HCT116 (cell line): Measurements from ENCODE around the gene DOK7. TPM values are rescaled to one million over a fixed set of nuclear protein-coding genes. Genes with fewer than 3 reads are reported as not detected.

Source experiments
- ATAC-seq: fragments of 200-7000 bp; cut with Tn5 transposase; 2 replicates; pipeline ENCODE4 v1.9.1; 2020; ENCODE audit warnings: mild to moderate bottlenecking, moderate library complexity
- BruUV-seq: library from RNA; stranded (reverse); fragments of 400-500 nt; replicated peaks from 2 replicates; lab custom pipeline; 2021; lab: Mats Ljungman, UMichigan
- CTCF ChIA-PET: fragments of 300-600 bp; sonication (Branson Sonifier 250); formaldehyde crosslinking; loops from one replicate; lab custom pipeline; 2021; ENCODE audit warnings: antibody characterized with exemption; lab: Charles Lee
- POLR2A ChIA-PET: fragments of 300-600, 350-600 bp; sonication (Branson Sonifier 250); formaldehyde crosslinking; loops from one replicate; lab custom pipeline; 2021; ENCODE audit warnings: antibody characterized with exemption; lab: Charles Lee
- RAD21 ChIA-PET, 2 experiments: fragments of 300-600 bp; sonication (Branson Sonifier 250); formaldehyde crosslinking; loops; one replicate each; lab custom pipeline; 2023; ENCODE audit warnings: low total read pairs in 2 of 2; ENCODE audit not compliant: uncharacterized antibody in 2 of 2, unreplicated experiment in 2 of 2, low non-redundant PET in 1 of 2; lab: Charles Lee
- DNase-seq: peaks from one replicate; pipeline ENCODE4 v3.0.0-alpha.2; 2010; ENCODE audit warnings: low read depth, low spot score
- H2AFZ ChIP-seq: fragments of 200-600 bp; shearing (Covaris generic), sonication (generic); 2 replicates; pipeline ENCODE4 v1.6.1; 2017; ENCODE audit warnings: low read depth, mixed run types, mixed read lengths, antibody characterized with exemption, low read length; ENCODE audit not compliant: poor library complexity, severe bottlenecking
- H3K27ac ChIP-seq: 2 replicates; pipeline ENCODE4 v1.5.1; 2012; ENCODE audit warnings: low read depth, low read length
- H3K27me3 ChIP-seq: fragments of 200-600 bp; sonication (generic); 2 replicates; pipeline ENCODE4 v1.6.1; 2016; ENCODE audit warnings: mixed run types, low read length, mixed read lengths; ENCODE audit not compliant: insufficient read depth
- H3K36me3 ChIP-seq, 2 experiments: fragments of 200-500 bp in 1 of 2; fragments of 200-600 bp in 1 of 2; sonication (Bioruptor generic) in 1 of 2; sonication (generic) in 1 of 2; 2 replicates each; pipeline versions ENCODE4 v1.5.1 to v1.6.1; 2014 to 2016; ENCODE audit warnings: low read length in 2 of 2, inconsistent platforms in 1 of 2, mixed read lengths in 1 of 2, mixed run types in 1 of 2; ENCODE audit not compliant: insufficient read depth in 2 of 2, control insufficient read depth in 1 of 2
- H3K4me1 ChIP-seq, 2 experiments: fragments of 200-600 bp in 1 of 2; sonication (generic) in 1 of 2; 2 replicates each; pipeline versions ENCODE4 v1.5.1 to v1.6.1; 2012 to 2017; ENCODE audit warnings: low read length in 2 of 2, inconsistent platforms in 1 of 2, mild to moderate bottlenecking in 1 of 2, mixed read lengths in 1 of 2, mixed run types in 1 of 2, moderate library complexity in 1 of 2; ENCODE audit not compliant: insufficient read depth in 2 of 2, control insufficient read depth in 1 of 2
- H3K4me2 ChIP-seq: fragments of 200-600 bp; sonication (generic); 2 replicates; pipeline ENCODE4 v1.6.1; 2017; ENCODE audit warnings: mixed run types, low read length, mixed read lengths
- H3K4me3 ChIP-seq, 2 experiments: fragments of 200-600 bp in 1 of 2; sonication (generic) in 1 of 2; replicated peaks in 1 of 2; 2 replicates each; pipeline ENCODE4 v1.5.1; 2011 to 2016; ENCODE audit warnings: low read length in 2 of 2, control low read depth in 1 of 2, low read depth in 1 of 2, mild to moderate bottlenecking in 1 of 2, mixed read lengths in 1 of 2, mixed run types in 1 of 2
- H3K79me2 ChIP-seq: fragments of 200-600 bp; sonication (generic); 2 replicates; pipeline ENCODE4 v1.6.1; 2017; ENCODE audit warnings: mild to moderate bottlenecking, mixed run types, low read length, moderate library complexity, mixed read lengths; ENCODE audit not compliant: insufficient read depth
- H3K9ac ChIP-seq: fragments of 200-600 bp; sonication (generic); 2 replicates; pipeline ENCODE4 v1.6.1; 2016; ENCODE audit warnings: low read length, mixed read lengths
- H3K9me2 ChIP-seq: fragments of 200-600 bp; sonication (generic), shearing (Covaris generic); 2 replicates; pipeline ENCODE4 v1.6.1; 2017; ENCODE audit warnings: mixed run types, mild to moderate bottlenecking, moderate library complexity; ENCODE audit not compliant: insufficient read depth
- H3K9me3 ChIP-seq, 2 experiments: fragments of 200-500 bp in 1 of 2; fragments of 200-600 bp in 1 of 2; sonication (Bioruptor generic) in 1 of 2; sonication (generic) in 1 of 2; 2 replicates each; pipeline ENCODE4 v1.6.1; 2014 to 2017; ENCODE audit warnings: low read length in 2 of 2, mixed read lengths in 2 of 2, inconsistent platforms in 1 of 2, low read depth in 1 of 2, mild to moderate bottlenecking in 1 of 2, mixed run types in 1 of 2, moderate library complexity in 1 of 2; ENCODE audit not compliant: control insufficient read depth in 1 of 2, insufficient read depth in 1 of 2
- H4K20me1 ChIP-seq: fragments of 200-600 bp; sonication (generic), shearing (Covaris generic); 2 replicates; pipeline ENCODE4 v1.6.1; 2017; ENCODE audit warnings: mixed run types, mild to moderate bottlenecking, moderate library complexity; ENCODE audit not compliant: insufficient read depth
- CBX3 ChIP-seq: IDR thresholded peaks from 2 replicates; pipeline ENCODE4 v1.6.1; 2012; ENCODE audit warnings: low read depth
- CEBPB ChIP-seq: IDR thresholded peaks from 2 replicates; pipeline ENCODE4 v1.6.1; 2012; ENCODE audit warnings: low read depth
- ELF1 ChIP-seq: IDR thresholded peaks from 2 replicates; pipeline ENCODE4 v1.6.1; 2012; ENCODE audit warnings: low read depth, borderline replicate concordance
- EZH2 ChIP-seq: fragments of 200-600 bp; sonication (generic); IDR thresholded peaks from 2 replicates; pipeline ENCODE4 v1.6.1; 2017; ENCODE audit warnings: antibody characterized with exemption, mixed run types
- EZH2phosphoT487 ChIP-seq: fragments of 200-600 bp; IDR thresholded peaks from 2 replicates; pipeline ENCODE4 v1.6.1; 2018; ENCODE audit warnings: antibody characterized with exemption, borderline replicate concordance
- FOSL1 ChIP-seq: IDR thresholded peaks from 2 replicates; pipeline ENCODE4 v1.6.1; 2012; ENCODE audit warnings: low read depth
- POLR2A ChIP-seq: IDR thresholded peaks from 2 replicates; pipeline ENCODE4 v1.7.0; 2011; ENCODE audit warnings: borderline replicate concordance; ENCODE audit not compliant: insufficient read depth, insufficient read length; ENCODE audit errors: extremely low read depth
- POLR2AphosphoS5 ChIP-seq: IDR thresholded peaks from 2 replicates; pipeline ENCODE4 v1.6.1; 2011; ENCODE audit warnings: mild to moderate bottlenecking, low read depth, low read length, moderate library complexity
- RAD21 ChIP-seq: IDR thresholded peaks from 2 replicates; pipeline ENCODE4 v1.6.1; 2012; ENCODE audit warnings: low read depth, mild to moderate bottlenecking
- SIN3A ChIP-seq: IDR thresholded peaks from 2 replicates; pipeline ENCODE4 v1.6.1; 2012; ENCODE audit warnings: low read depth
- SP1 ChIP-seq: IDR thresholded peaks from 2 replicates; pipeline ENCODE4 v1.6.1; 2012; ENCODE audit warnings: low read depth
- SRF ChIP-seq: IDR thresholded peaks from 2 replicates; pipeline ENCODE4 v1.6.1; 2012; ENCODE audit warnings: low read depth
- TCF7L2 ChIP-seq: IDR thresholded peaks from 2 replicates; pipeline ENCODE4 v1.7.0; 2011; ENCODE audit warnings: borderline replicate concordance, inconsistent platforms; ENCODE audit not compliant: insufficient read depth, insufficient read length; ENCODE audit errors: extremely low read depth
- YY1 ChIP-seq: IDR thresholded peaks from 2 replicates; pipeline ENCODE4 v1.6.1; 2011; ENCODE audit warnings: low read length, low read depth, moderate library complexity, mild to moderate bottlenecking; ENCODE audit not compliant: insufficient replicate concordance; ENCODE audit errors: extremely low read depth
- ZFX ChIP-seq: fragments of 450-650 bp; IDR thresholded peaks from 2 replicates; pipeline ENCODE4 v1.6.1; 2017
- ZNF274 ChIP-seq: fragments of 200-500 bp; sonication (Bioruptor generic); IDR thresholded peaks from 2 replicates; pipeline ENCODE4 v1.6.1; 2014; ENCODE audit warnings: mild to moderate bottlenecking, low read depth, low read length, inconsistent platforms
- intact Hi-C: fragments of 100-400 bp; cut with micrococcal nuclease; formaldehyde crosslinking; loops from 2 replicates; pipeline ENCODE4 v1.10.0; 2022
- total RNA-seq: library from RNA; stranded (reverse); gene quantifications from one replicate; pipeline ENCODE4 v1.2.1, GENCODE V29; 2021; ENCODE audit not compliant: unreplicated experiment
- TF ChIP-seq, protein P1 (sequence below), 3 experiments: fragments of 200-600 bp in 1 of 3; sonication (generic) in 1 of 3; IDR thresholded peaks in 2 of 3; conservative IDR thresholded peaks in 1 of 3; 2 replicates each; pipeline ENCODE4 v1.5.1; 2012 to 2017; ENCODE audit warnings: low read depth in 2 of 3, low read length in 2 of 3, antibody characterized with exemption in 1 of 3, borderline replicate concordance in 1 of 3, control low read depth in 1 of 3, mild to moderate bottlenecking in 1 of 3, mixed read lengths in 1 of 3, mixed run types in 1 of 3, moderate library complexity in 1 of 3; ENCODE audit not compliant: insufficient read depth in 1 of 3
- TF ChIP-seq, protein P2 (sequence below): IDR thresholded peaks from 2 replicates; pipeline ENCODE4 v1.6.1; 2011; ENCODE audit warnings: mild to moderate bottlenecking, low read length, moderate library complexity; ENCODE audit not compliant: insufficient replicate concordance; ENCODE audit errors: extremely low read depth
- TF ChIP-seq, protein P3 (sequence below): IDR thresholded peaks from 2 replicates; pipeline ENCODE4 v1.6.1; 2012
- TF ChIP-seq, protein P4 (sequence below): IDR thresholded peaks from 2 replicates; pipeline ENCODE4 v1.6.1; 2012; ENCODE audit warnings: low read depth

The DOK7 gene
- total RNA-seq, 1 experiment from 2014 or later: 2.4 TPM

DNA sequence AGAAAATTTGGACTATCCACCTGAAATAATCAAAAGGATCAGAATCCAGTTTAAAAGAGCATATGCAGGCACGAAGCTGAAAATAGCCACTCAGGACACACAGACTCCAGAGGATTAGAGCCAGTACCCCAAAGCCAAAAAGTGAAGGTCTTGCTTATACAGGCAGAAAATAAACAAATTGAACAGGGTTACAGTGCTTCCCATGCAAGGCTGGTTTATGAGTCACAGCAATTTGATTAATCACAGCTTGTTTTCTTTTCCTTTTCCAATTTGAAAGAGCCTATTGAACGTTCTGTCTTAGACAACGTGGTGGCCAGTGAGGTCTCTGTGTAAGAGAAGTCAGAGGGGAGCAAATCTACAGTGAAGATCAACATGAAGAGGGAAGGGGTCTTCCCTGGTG lies 11.2 kb upstream of the DOK7 start:
- CTCF ChIA-PET: interaction anchor here (0.8 to 2.0 kb wide), 6 partner anchors 9 to 258 kb away, joined by 3 to 10 read pairs (median 4); no protein-coding TSS in a partner anchor
- POLR2A ChIA-PET: no interaction called here
- no peaks in the 10 kb centered on the region for H3K9me3 ChIP-seq
- no TSS peak for BruUV-seq
- no peaks in the 10 kb centered on the region for H4K20me1 ChIP-seq
- no peaks in the 10 kb centered on the region for H3K36me3 ChIP-seq
- RAD21 ChIA-PET: interaction anchor here in 1 of 2 experiments (0.7 kb wide), 1 partner anchor 294 kb away, joined by 6 read pairs; no protein-coding TSS in a partner anchor
- no peak overlapping the region for H3K4me3 ChIP-seq
- no peaks in the 10 kb centered on the region for H3K9me2 ChIP-seq
- H3K27ac ChIP-seq: no peak overlapping the region
- DNase-seq: no peak
- intact Hi-C loops: no loop called here
- no peaks in the 10 kb centered on the region for H3K79me2 ChIP-seq
- no peaks in the 10 kb centered on the region for H3K27me3 ChIP-seq
- H3K4me1 ChIP-seq: peaks cover 0 to 7% of the 10 kb centered on the region in 2 experiments; a peak in 2 of 4 replicates
- H3K9ac ChIP-seq: no peak overlapping the region
- peak; percentile 13; the same call in 1 of the 2 replicates for ATAC-seq
- H2AFZ ChIP-seq: peak overlapping the region; percentile 75
- no peak for TF ChIP-seq TCF7L2
- TF ChIP-seq, protein P1, sequence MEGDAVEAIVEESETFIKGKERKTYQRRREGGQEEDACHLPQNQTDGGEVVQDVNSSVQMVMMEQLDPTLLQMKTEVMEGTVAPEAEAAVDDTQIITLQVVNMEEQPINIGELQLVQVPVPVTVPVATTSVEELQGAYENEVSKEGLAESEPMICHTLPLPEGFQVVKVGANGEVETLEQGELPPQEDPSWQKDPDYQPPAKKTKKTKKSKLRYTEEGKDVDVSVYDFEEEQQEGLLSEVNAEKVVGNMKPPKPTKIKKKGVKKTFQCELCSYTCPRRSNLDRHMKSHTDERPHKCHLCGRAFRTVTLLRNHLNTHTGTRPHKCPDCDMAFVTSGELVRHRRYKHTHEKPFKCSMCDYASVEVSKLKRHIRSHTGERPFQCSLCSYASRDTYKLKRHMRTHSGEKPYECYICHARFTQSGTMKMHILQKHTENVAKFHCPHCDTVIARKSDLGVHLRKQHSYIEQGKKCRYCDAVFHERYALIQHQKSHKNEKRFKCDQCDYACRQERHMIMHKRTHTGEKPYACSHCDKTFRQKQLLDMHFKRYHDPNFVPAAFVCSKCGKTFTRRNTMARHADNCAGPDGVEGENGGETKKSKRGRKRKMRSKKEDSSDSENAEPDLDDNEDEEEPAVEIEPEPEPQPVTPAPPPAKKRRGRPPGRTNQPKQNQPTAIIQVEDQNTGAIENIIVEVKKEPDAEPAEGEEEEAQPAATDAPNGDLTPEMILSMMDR (IDR thresholded peaks at IDR 0.05 in 2 of 3, conservative IDR thresholded peaks at IDR 0.05 in 1 of 3; ENCODE audit: borderline replicate concordance in 1 of 3, insufficient read depth in 1 of 3, low read depth in 2 of 3, low read length in 2 of 3): no peak
- TF ChIP-seq SRF: no peak
- TF ChIP-seq YY1: no peak
- TF ChIP-seq FOSL1: no peak
- no peak for TF ChIP-seq ZNF274
- TF ChIP-seq, protein P2, sequence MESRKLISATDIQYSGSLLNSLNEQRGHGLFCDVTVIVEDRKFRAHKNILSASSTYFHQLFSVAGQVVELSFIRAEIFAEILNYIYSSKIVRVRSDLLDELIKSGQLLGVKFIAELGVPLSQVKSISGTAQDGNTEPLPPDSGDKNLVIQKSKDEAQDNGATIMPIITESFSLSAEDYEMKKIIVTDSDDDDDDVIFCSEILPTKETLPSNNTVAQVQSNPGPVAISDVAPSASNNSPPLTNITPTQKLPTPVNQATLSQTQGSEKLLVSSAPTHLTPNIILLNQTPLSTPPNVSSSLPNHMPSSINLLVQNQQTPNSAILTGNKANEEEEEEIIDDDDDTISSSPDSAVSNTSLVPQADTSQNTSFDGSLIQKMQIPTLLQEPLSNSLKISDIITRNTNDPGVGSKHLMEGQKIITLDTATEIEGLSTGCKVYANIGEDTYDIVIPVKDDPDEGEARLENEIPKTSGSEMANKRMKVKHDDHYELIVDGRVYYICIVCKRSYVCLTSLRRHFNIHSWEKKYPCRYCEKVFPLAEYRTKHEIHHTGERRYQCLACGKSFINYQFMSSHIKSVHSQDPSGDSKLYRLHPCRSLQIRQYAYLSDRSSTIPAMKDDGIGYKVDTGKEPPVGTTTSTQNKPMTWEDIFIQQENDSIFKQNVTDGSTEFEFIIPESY: no peak
- TF ChIP-seq, protein P3, sequence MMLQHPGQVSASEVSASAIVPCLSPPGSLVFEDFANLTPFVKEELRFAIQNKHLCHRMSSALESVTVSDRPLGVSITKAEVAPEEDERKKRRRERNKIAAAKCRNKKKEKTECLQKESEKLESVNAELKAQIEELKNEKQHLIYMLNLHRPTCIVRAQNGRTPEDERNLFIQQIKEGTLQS: no peak
- TF ChIP-seq, protein P4, sequence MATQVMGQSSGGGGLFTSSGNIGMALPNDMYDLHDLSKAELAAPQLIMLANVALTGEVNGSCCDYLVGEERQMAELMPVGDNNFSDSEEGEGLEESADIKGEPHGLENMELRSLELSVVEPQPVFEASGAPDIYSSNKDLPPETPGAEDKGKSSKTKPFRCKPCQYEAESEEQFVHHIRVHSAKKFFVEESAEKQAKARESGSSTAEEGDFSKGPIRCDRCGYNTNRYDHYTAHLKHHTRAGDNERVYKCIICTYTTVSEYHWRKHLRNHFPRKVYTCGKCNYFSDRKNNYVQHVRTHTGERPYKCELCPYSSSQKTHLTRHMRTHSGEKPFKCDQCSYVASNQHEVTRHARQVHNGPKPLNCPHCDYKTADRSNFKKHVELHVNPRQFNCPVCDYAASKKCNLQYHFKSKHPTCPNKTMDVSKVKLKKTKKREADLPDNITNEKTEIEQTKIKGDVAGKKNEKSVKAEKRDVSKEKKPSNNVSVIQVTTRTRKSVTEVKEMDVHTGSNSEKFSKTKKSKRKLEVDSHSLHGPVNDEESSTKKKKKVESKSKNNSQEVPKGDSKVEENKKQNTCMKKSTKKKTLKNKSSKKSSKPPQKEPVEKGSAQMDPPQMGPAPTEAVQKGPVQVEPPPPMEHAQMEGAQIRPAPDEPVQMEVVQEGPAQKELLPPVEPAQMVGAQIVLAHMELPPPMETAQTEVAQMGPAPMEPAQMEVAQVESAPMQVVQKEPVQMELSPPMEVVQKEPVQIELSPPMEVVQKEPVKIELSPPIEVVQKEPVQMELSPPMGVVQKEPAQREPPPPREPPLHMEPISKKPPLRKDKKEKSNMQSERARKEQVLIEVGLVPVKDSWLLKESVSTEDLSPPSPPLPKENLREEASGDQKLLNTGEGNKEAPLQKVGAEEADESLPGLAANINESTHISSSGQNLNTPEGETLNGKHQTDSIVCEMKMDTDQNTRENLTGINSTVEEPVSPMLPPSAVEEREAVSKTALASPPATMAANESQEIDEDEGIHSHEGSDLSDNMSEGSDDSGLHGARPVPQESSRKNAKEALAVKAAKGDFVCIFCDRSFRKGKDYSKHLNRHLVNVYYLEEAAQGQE: no peak
- TF ChIP-seq SIN3A: no peak
- TF ChIP-seq EZH2phosphoT487: no peak
- TF ChIP-seq RAD21: no peak
- no peak for TF ChIP-seq CBX3
- no peak for TF ChIP-seq POLR2A
- no peak for TF ChIP-seq EZH2
- no peak for TF ChIP-seq ZFX
- no peak for TF ChIP-seq CEBPB
- TF ChIP-seq POLR2AphosphoS5: no peak
- TF ChIP-seq ELF1: no peak
- no peak for TF ChIP-seq SP1
- H3K4me2 ChIP-seq: no peak overlapping the region
